ENCODE measurements around the gene RIPPLY2.

The RIPPLY2 gene

DNA sequence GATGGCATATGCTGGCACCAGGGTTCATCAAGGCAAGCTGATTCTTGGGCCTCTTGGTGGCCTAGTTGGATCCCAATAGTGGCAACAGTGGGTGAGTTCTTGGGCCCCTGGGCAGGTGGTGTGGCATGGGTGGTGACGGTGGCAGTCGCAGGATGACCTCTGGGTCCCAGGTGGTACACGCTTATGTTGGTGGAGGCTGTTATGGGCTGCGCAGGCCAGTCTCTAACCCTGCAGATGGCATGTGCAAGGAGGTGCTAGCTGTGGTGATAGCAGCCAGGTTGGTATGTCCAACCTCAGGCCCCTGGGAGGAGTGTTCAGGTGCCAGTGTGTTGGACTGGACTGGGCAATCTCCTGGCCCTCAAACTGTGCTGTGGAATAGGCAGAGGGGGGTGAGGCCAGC lies 52.5 kb downstream of the RIPPLY2 start:
- DNase-seq (ENCODE audit: low read depth in 3 of 3): no peak

All from stimulated activated CD4-positive, alpha-beta T cell treated with anti-CD3 and anti-CD28 coated beads, TNF-alpha, amount 100 ng/mL, for 48 hours (primary cell).